Hematopoietic multipotent progenitor cell treated with erythropoietin and hydrocortisone succinate and interleukin-3 and kit ligand, for 15 days (in vitro differentiated cells): Measurements from ENCODE around the gene NEMF.
"Not testable (repeated sequence)": the region's sequence is repeated elsewhere in the genome, so short reads cannot be mapped to it uniquely, and the experiment has no call there.

Experiments
- DNase-seq: peaks from one replicate; pipeline ENCODE4 v3.0.0-alpha.2; 2015; ENCODE audit warnings: low spot score

Gene NEMF, protein sequence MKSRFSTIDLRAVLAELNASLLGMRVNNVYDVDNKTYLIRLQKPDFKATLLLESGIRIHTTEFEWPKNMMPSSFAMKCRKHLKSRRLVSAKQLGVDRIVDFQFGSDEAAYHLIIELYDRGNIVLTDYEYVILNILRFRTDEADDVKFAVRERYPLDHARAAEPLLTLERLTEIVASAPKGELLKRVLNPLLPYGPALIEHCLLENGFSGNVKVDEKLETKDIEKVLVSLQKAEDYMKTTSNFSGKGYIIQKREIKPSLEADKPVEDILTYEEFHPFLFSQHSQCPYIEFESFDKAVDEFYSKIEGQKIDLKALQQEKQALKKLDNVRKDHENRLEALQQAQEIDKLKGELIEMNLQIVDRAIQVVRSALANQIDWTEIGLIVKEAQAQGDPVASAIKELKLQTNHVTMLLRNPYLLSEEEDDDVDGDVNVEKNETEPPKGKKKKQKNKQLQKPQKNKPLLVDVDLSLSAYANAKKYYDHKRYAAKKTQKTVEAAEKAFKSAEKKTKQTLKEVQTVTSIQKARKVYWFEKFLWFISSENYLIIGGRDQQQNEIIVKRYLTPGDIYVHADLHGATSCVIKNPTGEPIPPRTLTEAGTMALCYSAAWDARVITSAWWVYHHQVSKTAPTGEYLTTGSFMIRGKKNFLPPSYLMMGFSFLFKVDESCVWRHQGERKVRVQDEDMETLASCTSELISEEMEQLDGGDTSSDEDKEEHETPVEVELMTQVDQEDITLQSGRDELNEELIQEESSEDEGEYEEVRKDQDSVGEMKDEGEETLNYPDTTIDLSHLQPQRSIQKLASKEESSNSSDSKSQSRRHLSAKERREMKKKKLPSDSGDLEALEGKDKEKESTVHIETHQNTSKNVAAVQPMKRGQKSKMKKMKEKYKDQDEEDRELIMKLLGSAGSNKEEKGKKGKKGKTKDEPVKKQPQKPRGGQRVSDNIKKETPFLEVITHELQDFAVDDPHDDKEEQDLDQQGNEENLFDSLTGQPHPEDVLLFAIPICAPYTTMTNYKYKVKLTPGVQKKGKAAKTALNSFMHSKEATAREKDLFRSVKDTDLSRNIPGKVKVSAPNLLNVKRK

DNA sequence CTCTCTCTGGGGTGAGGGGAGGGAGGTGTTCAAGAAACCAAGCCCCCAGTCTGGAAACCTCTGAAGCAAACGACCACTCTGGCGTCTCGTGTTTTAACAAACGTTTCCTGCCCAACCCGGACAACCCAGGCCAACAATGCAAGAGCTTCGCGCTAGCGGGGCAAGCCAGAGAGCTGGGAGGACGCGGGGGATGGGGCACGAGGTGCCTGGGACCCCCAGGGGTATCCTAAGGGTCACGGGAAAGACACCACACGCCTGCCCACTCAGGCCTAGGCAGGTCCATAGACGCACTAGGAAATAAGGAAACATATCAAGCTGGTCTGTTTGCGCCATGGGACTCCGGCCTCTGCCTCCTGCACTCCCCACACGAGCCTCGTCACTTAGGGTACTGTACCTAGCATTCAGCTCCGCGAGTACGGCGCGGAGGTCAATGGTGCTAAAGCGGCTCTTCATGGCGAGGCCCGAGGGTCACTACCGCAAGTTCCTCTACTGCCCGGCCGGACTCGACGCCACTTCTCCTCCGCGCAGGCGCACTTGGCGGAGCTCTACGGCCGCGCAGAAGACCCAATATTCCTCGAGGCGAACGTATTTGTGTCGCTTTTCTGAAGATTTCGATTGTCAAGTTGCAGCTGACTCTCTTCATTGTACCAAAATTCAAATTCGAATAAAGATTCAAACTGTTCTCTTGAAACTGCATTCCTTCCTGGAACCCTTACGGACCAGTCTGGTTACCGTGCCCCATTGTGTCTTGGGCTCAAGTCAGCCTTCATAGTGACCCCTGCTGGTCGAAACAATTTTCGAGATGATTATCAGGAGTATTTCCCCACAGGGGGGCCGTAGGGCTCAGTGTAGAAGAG, at the start of gene NEMF:
Gene NEMF (minus strand): TSS at position 488 of the 857 bp plus-strand sequence. CDS start 35 bp downstream, at position 453.
- DNase-seq: peak; percentile 89

DNA sequence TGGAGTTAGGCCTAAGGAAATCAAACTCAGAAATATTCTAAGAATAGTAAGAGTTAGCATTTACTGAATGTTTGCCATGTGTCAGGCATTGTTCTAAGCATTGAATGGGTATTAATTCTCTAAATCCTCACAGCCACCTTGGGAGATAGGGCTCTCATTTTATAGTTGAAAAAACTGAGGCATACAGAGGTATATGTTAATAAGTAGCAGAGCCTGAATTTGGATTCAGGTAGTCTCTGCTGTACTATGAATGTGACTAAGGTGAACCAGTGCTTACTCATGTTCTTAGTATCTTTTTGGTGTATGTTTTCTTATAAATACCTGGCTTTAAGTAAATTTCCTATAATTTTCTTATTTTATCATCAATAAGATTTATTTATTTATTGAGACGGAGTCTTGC, 48.4 kb upstream of the NEMF start:
- DNase-seq: no peak

DNA sequence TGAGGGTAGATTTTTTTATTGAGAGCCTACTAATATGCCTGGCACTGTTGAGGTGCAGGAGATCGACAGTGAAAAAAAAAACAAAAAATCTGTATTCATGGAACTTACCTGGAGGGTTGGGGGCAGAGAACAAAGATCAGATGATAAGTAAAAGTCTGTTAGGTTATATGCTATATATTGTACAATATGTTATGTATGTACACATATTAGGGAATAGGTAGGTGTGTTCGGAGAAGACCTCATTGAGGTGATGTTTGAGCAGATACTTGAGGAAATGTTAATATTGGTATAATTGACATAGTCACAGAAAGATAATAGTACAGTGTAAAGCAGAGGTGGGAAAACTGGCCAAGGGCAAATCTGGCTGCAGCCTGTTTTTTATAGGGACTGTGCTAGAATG, 45.9 kb upstream of the NEMF start:
- no peak for DNase-seq

DNA sequence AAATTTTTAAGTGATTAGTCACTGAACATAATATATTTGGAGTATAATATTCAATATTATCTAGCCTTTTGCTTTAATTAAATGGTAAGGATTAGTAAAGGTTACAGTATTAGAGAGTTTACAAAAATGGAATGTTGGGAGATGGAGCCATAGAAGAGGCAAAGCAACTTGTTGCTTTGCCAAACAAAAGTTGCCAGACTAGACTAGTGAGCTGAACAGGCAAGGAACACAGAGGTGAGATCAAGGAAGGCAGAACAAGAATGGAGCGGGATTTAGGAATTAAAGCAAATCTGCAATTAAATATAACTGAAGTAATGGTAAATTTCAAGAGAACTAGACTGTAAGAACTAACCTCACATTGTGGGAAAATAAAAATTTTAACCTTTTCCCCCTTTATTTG, 45.4 kb upstream of the NEMF start:
- no peak for DNase-seq

DNA sequence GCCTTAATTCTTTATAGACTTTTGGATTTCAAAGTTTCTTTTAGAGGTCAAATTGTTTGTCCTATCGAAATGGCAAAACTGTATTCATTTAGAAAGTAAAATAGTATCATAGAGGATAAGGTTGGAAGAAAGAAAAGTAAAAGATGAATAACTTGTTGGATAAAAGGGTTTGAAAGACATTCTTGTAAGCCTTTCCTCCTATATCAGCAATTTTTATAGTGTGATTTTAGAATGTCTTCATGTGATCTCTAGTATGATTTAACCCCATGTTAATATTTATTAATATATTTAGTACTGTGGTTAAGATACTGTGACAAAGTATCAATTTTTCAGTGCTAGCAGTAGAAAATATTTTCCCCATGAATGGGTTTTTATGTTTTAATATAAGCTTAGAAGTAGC, 44.8 kb upstream of the NEMF start:
- DNase-seq: no peak

DNA sequence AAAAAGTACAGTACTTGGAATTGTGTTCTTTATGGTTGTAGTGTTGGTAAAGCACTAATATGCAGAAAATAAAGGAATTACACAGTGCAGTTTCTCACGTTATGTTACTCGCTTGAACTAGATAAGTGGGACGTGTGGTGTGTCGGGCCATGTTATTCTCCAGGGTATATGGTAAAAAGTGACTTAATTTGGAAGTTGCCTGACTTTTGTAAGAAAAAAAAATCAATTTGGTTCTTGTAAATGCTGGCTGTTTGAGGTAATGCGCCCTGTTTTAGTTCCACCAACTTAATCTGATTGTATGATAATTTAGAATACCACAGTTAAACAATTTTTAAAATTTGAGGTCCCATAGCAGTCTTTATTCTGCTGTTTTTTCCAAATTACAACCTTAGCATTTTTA, 44.4 kb upstream of the NEMF start:
- no peak for DNase-seq

DNA sequence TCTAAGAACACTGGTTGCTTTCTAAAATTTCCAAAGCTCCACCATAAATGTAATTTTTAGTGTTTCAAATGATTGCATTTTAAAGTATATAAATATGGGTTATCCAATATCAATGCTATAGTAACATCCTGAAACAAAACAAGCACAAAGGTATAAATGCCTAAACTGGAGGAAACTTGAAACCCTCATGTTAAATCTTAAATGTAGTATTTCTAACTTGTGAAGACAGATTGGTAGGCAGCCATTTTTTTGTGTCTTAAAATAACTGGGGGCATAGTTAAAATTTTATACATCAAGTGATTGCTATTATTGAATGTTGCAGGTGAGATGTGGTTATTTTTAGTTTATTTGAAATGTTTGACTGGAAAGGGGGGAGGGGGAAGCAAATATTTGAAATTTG, 43.7 kb upstream of the NEMF start:
- DNase-seq: not testable (repeated sequence)

DNA sequence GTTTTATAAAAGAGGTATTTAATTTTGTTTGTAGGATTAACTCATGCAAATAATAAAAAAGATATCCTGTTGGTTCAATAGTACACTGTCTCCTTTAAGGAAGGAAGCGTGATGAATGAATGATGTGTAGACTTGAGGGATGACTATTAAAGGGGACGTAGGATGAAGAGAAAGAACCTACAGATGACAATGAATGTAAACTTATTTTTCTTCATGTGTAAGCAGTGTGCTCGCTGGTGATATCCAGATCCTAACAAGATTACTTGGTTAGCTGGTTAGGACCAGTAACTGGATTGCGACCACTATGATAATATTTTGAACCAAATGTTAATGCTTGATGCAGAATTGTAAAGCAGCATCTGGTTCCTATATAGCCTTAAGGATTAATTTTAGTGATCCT, 42.9 kb upstream of the NEMF start:
- DNase-seq: no peak

DNA sequence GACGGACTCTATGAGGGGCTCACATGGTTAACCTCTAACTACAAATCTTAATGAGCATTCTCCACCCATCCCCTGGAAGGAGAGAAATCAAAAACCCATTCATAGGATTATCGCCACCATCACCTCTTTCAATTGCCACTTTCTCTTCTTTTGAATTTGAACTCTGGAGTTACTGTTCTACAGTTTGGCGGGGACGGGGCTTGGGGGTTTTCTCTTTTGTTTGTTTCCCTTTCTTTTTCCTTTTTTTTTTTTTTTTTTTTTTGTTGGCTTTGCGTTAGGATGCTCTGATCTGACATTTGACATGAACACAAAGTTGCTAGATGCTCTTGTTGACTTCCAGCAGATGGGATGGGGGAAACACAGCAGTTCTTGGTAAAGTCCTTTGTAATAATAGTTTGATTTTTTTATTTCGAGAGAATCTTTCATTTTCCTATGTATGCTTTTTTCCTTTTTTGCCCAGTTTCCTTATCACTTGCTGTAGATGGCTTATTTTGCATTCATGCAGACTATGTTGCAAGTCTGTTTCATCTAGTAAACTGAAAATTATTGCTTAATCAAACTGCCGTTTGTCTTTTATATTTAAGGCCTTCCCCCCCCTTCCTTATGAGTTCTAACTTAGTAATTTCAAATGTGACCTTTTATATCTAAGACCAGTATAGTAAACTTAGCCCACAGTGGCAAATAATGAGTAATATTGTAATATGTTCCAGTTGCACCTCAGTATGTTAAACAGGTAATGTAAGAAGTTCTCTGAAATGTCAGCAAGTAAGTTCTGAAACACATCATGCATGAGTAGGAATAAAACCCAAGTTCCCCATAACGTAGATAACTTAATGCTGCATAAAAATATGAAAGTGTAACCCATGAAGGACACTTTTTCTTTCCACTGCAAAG, 41.9 kb upstream of the NEMF start:
- not testable (repeated sequence) for DNase-seq

DNA sequence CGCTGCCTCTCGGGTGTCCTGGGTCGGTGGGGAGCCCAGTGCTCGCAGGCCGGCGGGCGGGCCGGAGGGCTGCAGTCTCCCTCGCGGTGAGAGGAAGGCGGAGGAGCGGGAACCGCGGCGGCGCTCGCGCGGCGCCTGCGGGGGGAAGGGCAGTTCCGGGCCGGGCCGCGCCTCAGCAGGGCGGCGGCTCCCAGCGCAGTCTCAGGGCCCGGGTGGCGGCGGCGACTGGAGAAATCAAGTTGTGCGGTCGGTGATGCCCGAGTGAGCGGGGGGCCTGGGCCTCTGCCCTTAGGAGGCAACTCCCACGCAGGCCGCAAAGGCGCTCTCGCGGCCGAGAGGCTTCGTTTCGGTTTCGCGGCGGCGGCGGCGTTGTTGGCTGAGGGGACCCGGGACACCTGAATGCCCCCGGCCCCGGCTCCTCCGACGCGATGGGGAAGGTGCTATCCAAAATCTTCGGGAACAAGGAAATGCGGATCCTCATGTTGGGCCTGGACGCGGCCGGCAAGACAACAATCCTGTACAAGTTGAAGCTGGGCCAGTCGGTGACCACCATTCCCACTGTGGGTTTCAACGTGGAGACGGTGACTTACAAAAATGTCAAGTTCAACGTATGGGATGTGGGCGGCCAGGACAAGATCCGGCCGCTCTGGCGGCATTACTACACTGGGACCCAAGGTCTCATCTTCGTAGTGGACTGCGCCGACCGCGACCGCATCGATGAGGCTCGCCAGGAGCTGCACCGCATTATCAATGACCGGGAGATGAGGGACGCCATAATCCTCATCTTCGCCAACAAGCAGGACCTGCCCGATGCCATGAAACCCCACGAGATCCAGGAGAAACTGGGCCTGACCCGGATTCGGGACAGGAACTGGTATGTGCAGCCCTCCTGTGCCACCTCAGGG, 41.0 kb upstream of the NEMF start:
- peak; percentile 75 for DNase-seq

DNA sequence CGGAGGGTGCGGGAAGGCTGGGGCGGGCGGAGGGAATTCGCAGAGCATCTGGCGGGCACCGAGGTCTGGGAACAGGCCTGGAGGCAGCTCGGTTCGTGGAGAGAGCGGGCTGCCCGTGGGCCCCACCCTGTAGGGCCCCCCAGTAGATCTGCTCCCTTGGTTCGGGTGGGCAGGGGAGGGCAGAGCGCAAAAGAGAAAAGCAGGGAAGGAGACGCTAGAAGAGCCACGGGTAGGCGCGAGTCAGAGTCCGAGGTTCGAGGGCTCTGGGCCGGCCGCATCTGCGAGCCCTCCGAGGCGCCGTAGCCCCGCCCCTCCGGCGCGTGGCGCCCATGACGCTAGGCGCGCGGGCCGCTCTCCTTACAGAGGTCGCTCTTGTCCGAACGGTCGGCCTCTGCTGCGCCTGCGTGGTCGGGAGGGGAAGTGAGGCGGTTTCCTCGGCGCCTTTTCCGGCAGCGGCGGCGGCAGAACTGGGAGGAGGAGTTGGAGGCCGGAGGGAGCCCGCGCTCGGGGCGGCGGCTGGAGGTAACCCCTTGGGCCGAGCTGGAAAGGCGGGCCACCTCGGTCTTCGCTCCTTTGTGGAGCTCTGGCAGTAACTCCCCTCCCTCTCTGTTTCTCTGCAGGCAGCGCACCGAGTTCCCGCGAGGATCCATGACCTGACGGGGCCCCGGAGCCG, 40.2 kb upstream of the NEMF start, which contains the start of gene ARF6:
Gene ARF6 (plus strand): TSS at position 447 of the 673 bp plus-strand sequence. CDS start 655 bp downstream, outside the sequence.
- peak; percentile 97 for DNase-seq

DNA sequence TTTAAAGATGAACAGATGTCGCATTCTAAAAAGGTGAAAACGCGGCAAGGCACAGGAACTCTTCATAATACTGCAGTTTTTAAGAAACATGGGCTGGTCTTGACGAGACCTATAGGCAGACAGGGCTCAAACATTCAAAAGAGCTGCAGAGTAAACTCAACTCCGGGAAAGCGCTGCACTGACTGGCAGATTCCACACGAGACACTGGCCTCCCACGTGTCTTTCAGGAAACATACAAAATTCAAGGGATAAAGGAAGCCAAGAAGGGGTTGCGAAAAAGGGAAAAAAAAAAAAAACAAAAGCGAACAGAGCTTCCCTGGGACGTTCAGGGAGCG, 39.7 kb upstream of the NEMF start:
- peak; percentile 48 for DNase-seq

DNA sequence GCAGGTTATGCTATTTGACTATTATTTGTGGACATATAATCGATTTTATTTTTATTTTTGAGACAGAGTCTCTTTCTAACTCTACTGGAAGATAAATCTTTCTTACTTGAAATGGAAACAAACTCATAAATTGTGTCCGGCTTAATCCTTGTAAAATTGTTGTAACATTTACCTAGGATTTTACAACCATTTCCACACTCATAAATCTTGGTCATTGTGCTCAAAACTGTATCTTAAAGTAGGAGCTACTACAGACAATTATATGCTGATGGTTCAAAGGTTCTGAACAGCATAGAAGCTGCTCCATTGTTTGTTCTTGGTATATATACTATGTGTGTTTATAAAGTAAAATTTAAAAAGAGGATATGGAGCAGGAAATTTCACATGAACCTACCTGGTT, 35.7 kb upstream of the NEMF start:
- DNase-seq: no peak

DNA sequence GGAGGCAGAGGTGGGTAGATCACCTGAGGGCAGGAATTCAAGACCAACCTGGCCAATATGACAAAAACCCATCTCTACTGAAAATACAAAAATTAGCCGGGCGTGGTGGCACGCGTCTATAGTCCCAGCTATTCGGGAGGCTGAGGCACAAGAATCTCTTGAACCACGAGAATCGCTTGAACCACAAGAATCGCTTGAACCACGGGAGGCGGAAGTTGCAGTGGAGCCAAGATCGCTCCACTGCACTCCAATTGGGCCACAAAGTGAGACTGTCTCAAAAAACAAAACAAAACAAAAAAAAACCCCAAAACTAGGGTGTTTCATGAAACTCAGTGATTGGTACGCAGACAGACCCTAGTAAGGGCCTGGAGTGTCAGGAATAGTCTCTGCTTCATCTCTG, 33.9 kb upstream of the NEMF start:
- no peak for DNase-seq

DNA sequence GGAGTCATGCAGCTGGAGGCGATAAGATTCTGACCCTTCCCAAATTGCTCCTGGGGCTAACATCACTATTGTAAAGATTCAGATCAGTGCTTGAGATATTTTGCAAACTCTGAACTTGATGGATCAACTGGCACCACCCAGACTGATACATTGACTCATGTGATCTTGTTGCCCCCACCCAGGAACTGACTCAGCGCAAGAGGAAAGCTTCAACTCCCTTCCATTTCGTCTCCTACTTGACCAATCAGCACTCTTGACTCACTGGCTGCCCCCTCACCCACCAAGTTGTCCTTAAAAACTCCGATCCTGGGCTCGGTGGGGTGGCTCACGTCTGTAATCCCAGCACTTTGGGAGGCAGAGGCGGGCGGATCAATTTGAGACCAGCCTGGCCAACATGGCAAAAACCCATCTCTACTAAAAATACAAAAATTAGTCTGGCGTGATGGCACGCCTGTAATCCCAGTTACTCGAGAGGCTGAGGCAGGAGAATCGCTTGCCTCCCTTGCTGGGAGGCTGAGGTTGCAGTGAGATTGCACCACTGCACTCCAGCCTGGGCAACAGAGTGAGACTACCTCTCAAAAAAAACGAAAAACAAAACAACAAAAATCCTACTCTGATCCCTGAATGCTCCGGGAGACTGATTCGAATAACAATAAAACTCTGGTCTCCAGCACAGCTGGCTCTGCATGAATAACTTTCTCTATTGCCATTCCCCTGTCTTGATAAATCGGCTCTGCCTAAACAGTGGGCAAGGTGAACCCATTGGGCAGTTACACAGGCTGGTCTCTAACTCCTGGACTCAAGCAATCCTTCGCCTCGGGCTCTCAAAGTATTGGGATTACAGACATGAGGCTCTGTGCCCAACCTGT, 30.5 kb upstream of the NEMF start:
- peak; percentile 46 for DNase-seq

DNA sequence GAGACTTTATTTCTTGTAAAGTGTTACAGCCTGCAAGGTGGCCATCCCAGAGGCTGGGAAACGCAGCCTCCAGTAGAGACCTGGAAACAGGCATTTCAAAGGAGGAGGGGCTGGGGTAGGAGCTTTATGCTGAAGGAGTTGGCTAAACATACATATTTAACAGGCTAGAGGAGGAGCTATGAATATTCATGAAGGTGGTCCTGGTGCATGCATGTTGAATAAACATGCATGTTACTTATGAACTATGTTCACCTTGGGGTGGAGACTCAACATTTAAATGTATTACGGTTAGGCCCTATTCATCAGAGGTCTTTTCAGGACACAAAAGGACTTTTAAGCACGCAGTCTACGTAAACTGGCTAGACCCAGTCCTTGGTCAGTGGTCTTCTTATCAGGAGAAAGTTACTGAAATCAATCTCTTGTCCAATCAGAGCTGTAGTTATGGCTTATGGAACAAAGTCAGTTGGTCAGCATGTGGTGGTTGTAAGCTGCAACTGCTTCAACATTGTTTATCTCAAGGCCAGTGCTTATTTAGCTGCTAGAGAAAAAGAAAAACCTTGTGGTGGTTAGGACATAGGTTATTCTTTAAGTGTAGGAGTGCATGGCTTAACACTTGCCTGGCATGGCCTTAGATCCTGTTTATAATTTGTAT, 28.9 kb upstream of the NEMF start:
- DNase-seq: no peak

DNA sequence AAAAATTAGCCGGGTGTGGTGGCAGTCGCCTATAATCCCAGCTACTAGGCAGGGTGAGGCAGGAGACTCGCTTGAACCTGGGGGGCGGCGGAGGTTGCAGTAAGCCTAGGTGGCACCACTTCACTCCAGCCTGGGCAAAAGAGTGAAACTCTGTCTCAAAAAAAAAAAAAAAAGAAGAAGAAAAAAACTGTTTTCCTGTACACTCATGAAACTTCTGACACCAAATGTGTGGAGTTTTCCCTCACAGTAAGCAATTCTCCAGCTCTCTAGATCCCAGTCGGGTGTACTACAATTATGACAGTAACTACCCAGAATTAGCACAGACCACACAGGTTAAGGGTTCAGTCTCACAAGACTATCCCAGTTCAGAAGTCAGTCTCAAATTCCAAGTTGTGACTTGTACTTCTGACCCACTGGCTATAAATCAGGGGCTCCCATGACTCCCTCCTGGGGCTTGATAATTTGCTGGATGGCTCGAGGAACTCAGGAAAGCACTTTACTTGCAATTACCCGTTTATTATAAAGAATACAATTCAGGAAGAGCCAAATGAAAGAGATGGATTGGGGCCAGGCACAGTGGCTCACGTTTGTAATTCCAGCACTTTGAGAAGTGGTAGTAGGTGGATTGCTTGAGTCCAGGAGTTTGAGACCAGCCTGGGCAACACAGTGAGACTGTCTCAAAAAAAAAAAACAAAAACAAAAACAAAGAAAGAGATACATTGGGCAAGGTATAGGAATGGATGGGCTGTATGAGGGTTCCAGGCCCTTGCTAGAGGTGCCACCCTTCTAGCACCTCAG, 27.9 kb upstream of the NEMF start:
- DNase-seq: no peak
